IPS-18c (cell line): Measurements from ENCODE around the gene TRMT112.

ENCODE experiments used
- H3K4me3 ChIP-seq: 2 replicates; pipeline ENCODE4 v1.7.0; 2013; ENCODE audit warnings: low read depth, mild to moderate bottlenecking, low read length, moderate library complexity; ENCODE audit not compliant: insufficient read depth
- H3K9me3 ChIP-seq: one replicate; pipeline ENCODE4 v1.6.1; 2013; ENCODE audit warnings: mild to moderate bottlenecking, low read length, moderate library complexity; ENCODE audit not compliant: control insufficient read depth, insufficient read depth

The TRMT112 gene

DNA sequence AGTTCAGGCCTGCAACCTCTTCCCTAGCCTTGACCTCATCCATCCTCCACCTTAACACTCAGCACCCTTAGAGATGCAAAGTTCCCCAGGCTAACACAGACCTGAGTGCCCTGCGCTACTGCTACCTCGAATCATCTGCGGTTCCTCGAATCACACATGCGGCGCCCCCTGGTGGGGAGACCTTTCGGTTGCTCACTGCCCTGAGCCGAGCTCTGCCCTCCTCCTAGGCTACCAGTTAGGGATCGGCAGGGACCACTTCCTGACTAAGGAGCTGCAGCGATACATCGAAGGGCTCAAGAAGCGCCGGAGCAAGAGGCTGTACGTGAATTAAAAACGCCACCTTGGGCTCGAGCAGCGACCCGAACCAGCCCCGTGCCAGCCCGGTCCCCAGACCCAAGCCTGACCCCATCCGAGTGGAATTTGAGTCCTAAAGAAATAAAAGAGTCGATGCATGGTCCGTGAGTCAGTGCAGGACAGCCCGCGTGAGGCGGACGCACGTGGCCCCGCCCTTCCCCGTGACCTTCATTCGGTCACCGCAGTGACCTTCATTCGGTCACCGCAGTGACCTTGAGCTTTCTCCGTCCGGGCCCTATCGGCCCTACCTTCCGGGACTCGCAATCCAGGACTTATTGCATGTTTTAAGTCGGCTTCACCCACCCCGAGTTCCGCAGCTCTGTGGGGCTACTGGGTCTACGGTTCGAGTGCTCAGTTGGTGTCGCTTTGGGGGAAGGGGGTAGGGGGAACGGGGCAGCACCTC is 12.9 kb downstream of the TRMT112 start:
- Histone ChIP-seq H3K4me3 (peak overlapping the region; percentile 54), H3K9me3 (no peaks in the 10 kb centered on the region)

DNA sequence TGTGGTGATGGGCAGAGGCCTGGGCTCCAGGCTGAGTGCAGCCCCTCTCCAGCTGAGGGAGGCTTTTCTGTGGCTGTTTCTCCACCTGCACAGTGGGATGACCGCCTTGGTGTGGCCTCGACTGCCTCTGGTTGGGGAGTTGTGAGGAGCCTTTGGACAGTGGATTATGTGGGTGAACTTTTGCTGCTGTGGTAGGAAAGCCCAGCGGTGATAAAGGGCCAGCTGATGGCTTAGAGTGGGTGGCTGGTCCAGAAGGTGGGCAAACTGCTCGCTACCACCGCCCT is 13.4 kb downstream of the TRMT112 start:
- Histone ChIP-seq H3K9me3 (no peaks in the 10 kb centered on the region), H3K4me3 (peak overlapping the region; percentile 54; the same call in 1 of the 2 replicates)

DNA sequence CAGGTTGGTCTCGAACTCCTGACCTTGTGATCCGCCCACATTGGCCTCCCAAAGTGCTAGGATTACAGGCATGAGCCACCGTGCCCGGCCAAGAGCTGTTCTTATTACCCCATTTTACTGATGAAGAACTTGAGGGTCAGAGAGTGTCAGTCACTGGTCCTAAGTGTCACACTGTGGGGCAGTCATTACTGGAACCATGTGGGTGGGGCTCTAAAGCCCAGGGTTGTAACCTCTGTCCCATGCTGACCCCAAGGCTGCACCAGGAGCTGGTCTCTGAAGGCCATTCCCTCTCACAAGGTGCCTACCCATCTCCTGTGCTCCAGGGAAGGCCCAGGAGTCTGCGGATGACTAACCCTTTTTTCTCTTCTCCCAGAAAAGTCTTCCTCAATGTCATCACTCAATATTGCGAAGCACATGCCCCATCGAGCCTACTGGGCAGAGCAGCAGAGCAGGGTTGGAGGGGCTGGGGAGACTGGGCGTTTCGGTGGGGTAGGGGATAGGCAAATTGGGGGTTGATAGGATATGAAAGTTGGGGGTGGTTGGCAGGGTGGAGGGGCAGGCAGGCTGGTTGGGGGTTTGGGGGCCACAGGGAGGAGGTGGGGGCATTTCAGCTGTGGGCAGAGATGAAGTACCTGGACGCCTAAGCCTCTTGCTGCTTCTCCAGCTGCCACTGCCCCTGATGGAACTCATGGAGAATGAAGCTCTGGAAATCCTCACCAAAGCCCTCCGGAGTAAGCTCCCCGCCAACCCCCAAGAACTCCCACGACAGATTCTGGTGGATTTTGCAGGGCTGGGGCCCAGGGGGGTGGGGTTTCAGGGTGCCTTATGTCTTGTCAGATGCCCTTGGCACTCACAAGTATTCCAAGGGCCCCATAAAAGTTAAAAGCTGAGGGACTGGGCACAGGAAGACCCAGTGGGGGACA is 14.0 kb downstream of the TRMT112 start:
- Histone ChIP-seq H3K4me3 (no peak overlapping the region), H3K9me3 (no peaks in the 10 kb centered on the region)

- H3K4me3 ChIP-seq: peak within 1 kb of the TSS; percentile 43
- H3K9me3 ChIP-seq: peaks cover 2% of the 10 kb centered on the region
These were observed 17.3 kb downstream of the TRMT112 start, which contains the start of gene CATSPERZ for GRCh38 chr11:64299847-64300648. TSS of gene CATSPERZ (plus strand) at chr11:64300358. CDS start at chr11:64300411, 53 bp downstream.

- Histone ChIP-seq H3K9me3 (peaks cover 2% of the 10 kb centered on the region), H3K4me3 (peak overlapping the region; percentile 43)
These were observed 18.2 kb downstream of the TRMT112 start for GRCh38 chr11:64298966-64299846.

- Histone ChIP-seq H3K4me3 (no peak overlapping the region), H3K9me3 (peaks cover 2% of the 10 kb centered on the region)
These were observed 19.5 kb downstream of the TRMT112 start for GRCh38 chr11:64297699-64298358.

GRCh38 chr11:64296830-64297698 is 20.3 kb downstream of the TRMT112 start:
- no peak overlapping the region for H3K4me3 ChIP-seq

GRCh38 chr11:64296236-64296635 is 21.1 kb downstream of the TRMT112 start:
- Histone ChIP-seq H3K4me3 (no peak overlapping the region), H3K9me3 (peaks cover 2% of the 10 kb centered on the region)

More at GRCh38 chr11:64296830-64297698, 20.3 kb downstream of the TRMT112 start:
- peaks cover 2% of the 10 kb centered on the region for H3K9me3 ChIP-seq

DNA sequence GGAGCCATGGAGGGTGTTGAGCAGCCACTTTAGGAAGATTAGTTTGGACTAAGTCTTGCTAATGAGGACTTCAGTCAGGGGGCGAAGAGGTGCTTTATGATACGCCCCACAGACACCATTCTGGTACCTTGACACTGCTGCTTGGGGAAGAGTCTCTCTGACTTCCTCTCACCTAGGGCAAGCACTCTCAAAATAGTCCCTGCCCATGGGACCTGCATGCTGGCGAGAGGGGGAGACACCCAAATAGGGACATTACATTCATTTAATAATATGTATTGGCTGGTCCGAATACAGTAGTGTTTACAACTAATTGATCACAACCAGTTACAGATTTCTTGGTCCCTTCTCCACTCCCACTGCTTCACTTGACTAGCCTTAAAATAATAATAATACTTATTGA is 21.6 kb downstream of the TRMT112 start:
- H3K9me3 ChIP-seq: peaks cover 2% of the 10 kb centered on the region

GRCh38 chr11:64294774-64295173 is 22.6 kb downstream of the TRMT112 start:
- Histone ChIP-seq H3K4me3 (no peak overlapping the region), H3K9me3 (peaks cover 2% of the 10 kb centered on the region)

More for the DNA sequence above, 21.6 kb downstream of the TRMT112 start:
- H3K4me3 ChIP-seq: no peak overlapping the region

DNA sequence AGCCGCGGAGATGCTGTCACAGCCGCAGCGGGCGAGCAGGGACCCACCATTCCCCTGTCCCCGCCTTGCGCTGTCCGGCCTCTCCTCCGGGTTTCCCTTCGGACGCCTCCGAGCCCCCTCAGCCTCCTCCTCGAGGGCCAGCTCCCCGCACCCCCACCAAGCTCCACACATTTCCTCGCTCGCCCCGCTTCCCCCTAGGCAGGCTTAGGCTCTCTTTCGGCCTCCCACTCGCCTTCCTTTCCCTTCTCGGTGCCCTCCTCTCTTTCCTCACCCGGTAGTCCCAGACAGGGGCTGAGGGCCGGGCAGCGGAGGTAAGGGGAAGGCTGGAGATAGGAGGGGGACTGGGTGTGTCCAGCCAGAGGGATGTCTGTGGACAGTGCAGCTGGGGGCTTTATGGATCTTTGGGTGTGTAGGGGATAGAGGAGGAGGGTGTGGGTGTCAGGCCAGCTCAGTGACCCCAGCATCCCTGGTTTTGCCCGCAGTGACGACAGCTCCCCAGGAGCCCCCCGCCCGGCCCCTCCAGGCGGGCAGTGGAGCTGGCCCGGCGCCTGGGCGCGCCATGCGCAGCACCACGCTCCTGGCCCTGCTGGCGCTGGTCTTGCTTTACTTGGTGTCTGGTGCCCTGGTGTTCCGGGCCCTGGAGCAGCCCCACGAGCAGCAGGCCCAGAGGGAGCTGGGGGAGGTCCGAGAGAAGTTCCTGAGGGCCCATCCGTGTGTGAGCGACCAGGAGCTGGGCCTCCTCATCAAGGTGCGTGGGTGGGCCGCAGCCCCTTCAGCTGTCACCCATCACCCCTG is 24.7 kb downstream of the TRMT112 start:
- peak overlapping the region; percentile 46 for H3K4me3 ChIP-seq

GRCh38 chr11:64291752-64292459 is 25.5 kb downstream of the TRMT112 start:
- peak overlapping the region; percentile 46 for H3K4me3 ChIP-seq
- no peaks in the 10 kb centered on the region for H3K9me3 ChIP-seq

More for the DNA sequence above, 24.7 kb downstream of the TRMT112 start:
- no peaks in the 10 kb centered on the region for H3K9me3 ChIP-seq

GRCh38 chr11:64291262-64291751 is 26.1 kb downstream of the TRMT112 start, which contains the start of gene KCNK4:
TSS of gene KCNK4 (plus strand) at chr11:64291302. CDS start at chr11:64293019, 1,717 bp downstream.
- H3K4me3 ChIP-seq: peak within 1 kb of the TSS; percentile 46
- H3K9me3 ChIP-seq: no peaks in the 10 kb centered on the region
